GM23338 (cell line): ENCODE data around the gene RSL1D1. TPM values are rescaled to one million over a fixed set of nuclear protein-coding genes. Genes with fewer than 3 reads are reported as not detected.

ENCODE experiments used
- ATAC-seq: fragments of 200-7000 bp; cut with Tn5 transposase; 3 replicates; pipeline ENCODE4 v1.9.1; 2020
- DNase-seq: peaks from one replicate; pipeline ENCODE4 v3.0.0-alpha.2; 2015; ENCODE audit warnings: low spot score
- H2AFZ ChIP-seq: fragments of 200-600 bp; sonication (generic); 2 replicates; pipeline ENCODE4 v1.8.0; 2016; ENCODE audit warnings: antibody characterized with exemption, mild to moderate bottlenecking, moderate library complexity
- H3F3A ChIP-seq: fragments of 200-600 bp; sonication (generic); replicated peaks from 2 replicates; pipeline ENCODE4 v1.8.0; 2017; ENCODE audit warnings: antibody characterized with exemption, mixed run types, low read depth
- H3K27ac ChIP-seq: fragments of 200-600 bp; sonication (generic); 2 replicates; pipeline ENCODE4 v1.6.1; 2016; ENCODE audit warnings: low read depth
- H3K27me3 ChIP-seq: fragments of 200-600 bp; sonication (generic); 2 replicates; pipeline ENCODE4 v1.8.0; 2016; ENCODE audit warnings: mild to moderate bottlenecking, mixed run types, moderate library complexity; ENCODE audit not compliant: insufficient read depth
- H3K36me3 ChIP-seq: fragments of 200-600 bp; sonication (generic); 2 replicates; pipeline ENCODE4 v1.8.0; 2016; ENCODE audit warnings: mild to moderate bottlenecking; ENCODE audit not compliant: insufficient read depth
- H3K4me1 ChIP-seq: fragments of 200-600 bp; sonication (generic); 2 replicates; pipeline ENCODE4 v1.8.0; 2016; ENCODE audit warnings: mild to moderate bottlenecking, moderate library complexity; ENCODE audit not compliant: insufficient read depth
- H3K4me2 ChIP-seq: fragments of 200-600 bp; sonication (generic); 2 replicates; pipeline ENCODE4 v1.7.1; 2017; ENCODE audit warnings: mixed run types
- H3K4me3 ChIP-seq: fragments of 200-600 bp; sonication (generic); 2 replicates; pipeline ENCODE4 v1.6.1; 2016; ENCODE audit warnings: mixed run types
- H3K79me2 ChIP-seq: fragments of 200-600 bp; sonication (generic); replicated peaks from 2 replicates; pipeline ENCODE4 v1.8.0; 2017; ENCODE audit warnings: mild to moderate bottlenecking; ENCODE audit not compliant: insufficient read depth
- H3K9me2 ChIP-seq: fragments of 200-600 bp; sonication (generic); 2 replicates; pipeline ENCODE4 v1.8.0; 2017; ENCODE audit not compliant: insufficient read depth
- H4K20me1 ChIP-seq: fragments of 200-600 bp; sonication (generic); replicated peaks from 2 replicates; pipeline ENCODE4 v1.8.0; 2017; ENCODE audit warnings: mild to moderate bottlenecking; ENCODE audit not compliant: insufficient read depth
- H3K27ac Mint-ChIP-seq: 2 replicates; pipeline ENCODE4 v1.8.0; 2020; ENCODE audit warnings: inconsistent platforms, mild to moderate bottlenecking, moderate library complexity, mixed read lengths
- H3K27me3 Mint-ChIP-seq: 3 replicates; pipeline ENCODE4 v1.8.0; 2022; ENCODE audit warnings: low read depth, mild to moderate bottlenecking, moderate library complexity, mixed read lengths, inconsistent platforms; ENCODE audit not compliant: insufficient read depth, poor library complexity
- H3K36me3 Mint-ChIP-seq: 3 replicates; pipeline ENCODE4 v1.8.0; 2021; ENCODE audit warnings: low read depth, mild to moderate bottlenecking, inconsistent platforms, moderate library complexity, mixed read lengths
- H3K4me1 Mint-ChIP-seq: 3 replicates; pipeline ENCODE4 v1.8.0; 2020; ENCODE audit warnings: mild to moderate bottlenecking, inconsistent platforms, mixed read lengths
- H3K4me3 Mint-ChIP-seq: 3 replicates; pipeline ENCODE4 v1.8.0; 2021; ENCODE audit warnings: moderate library complexity, mild to moderate bottlenecking, inconsistent platforms, mixed read lengths
- H3K9me3 Mint-ChIP-seq: 3 replicates; pipeline ENCODE4 v1.8.0; 2020; ENCODE audit warnings: moderate library complexity, mild to moderate bottlenecking, inconsistent platforms, mixed read lengths
- JUNB ChIP-seq: IDR thresholded peaks from one replicate; pipeline ENCODE4 v1.6.1; 2016; ENCODE audit warnings: antibody characterized with exemption; ENCODE audit not compliant: unreplicated experiment
- ZNF114 ChIP-seq: fragments of 250-450 bp; sonication (Bioruptor Pico); IDR thresholded peaks from 2 replicates; pipeline ENCODE4 v1.5.0; 2020; ENCODE audit warnings: mild to moderate bottlenecking, moderate library complexity
- polyA plus RNA-seq: library from polyadenylated mRNA; unstranded; fragments of >200 nt; fragmentation: Nextera tagmentation; extraction: Ambion mirVana; gene quantifications from 2 replicates; pipeline ENCODE4 v1.2.1, GENCODE V29; 2016
- total RNA-seq: library from RNA; depleted of rRNA; stranded (reverse); fragments of >200 nt; shearing (Covaris generic); gene quantifications from 2 replicates; pipeline ENCODE4 v1.2.3, GENCODE V29; 2014
- TF ChIP-seq, protein P1 (sequence below): IDR thresholded peaks from one replicate; pipeline ENCODE4 v1.6.1; 2018; ENCODE audit warnings: antibody characterized with exemption; ENCODE audit not compliant: unreplicated experiment
- TF ChIP-seq, protein P2 (sequence below), 2 experiments: fragments of 200-600 bp in 1 of 2; sonication (generic) in 1 of 2; conservative IDR thresholded peaks; 2 replicates each; pipeline versions ENCODE4 v1.5.1 to v1.6.1; 2016 to 2017; ENCODE audit warnings: antibody characterized with exemption in 2 of 2, low read depth in 2 of 2, mild to moderate bottlenecking in 2 of 2, moderate library complexity in 1 of 2
- TF ChIP-seq, protein P3 (sequence below): fragments of 250-450 bp; sonication (Bioruptor Pico); IDR thresholded peaks from 2 replicates; pipeline ENCODE4 v1.5.0; 2020; ENCODE audit warnings: mild to moderate bottlenecking, moderate library complexity

The RSL1D1 gene
- total and polyA plus RNA-seq, 2 experiments from 2014 or later = 298 to 495 TPM

- H3K27ac ChIP-seq = peak overlapping the region; percentile 99
- H3K27me3 Mint-ChIP-seq = peaks cover 5% of the 10 kb centered on the region
- DNase-seq (no peak), ATAC-seq (no peak; the same call in 1 of the 3 replicates)
- no peaks in the 10 kb centered on the region for H3K9me3 Mint-ChIP-seq
- H3K4me3 Mint-ChIP-seq = peak overlapping the region; percentile 86
- H4K20me1 ChIP-seq = peaks cover 18% of the 10 kb centered on the region
- peaks cover 16% of the 10 kb centered on the region for H3F3A ChIP-seq
- no peaks in the 10 kb centered on the region for H3K9me2 ChIP-seq
- no peaks in the 10 kb centered on the region for H3K27me3 ChIP-seq
- peak overlapping the region; percentile 98 for H3K27ac Mint-ChIP-seq
- no peaks in the 10 kb centered on the region for H3K36me3 ChIP-seq
- peak overlapping the region; percentile 99 for H3K4me3 ChIP-seq
- H3K4me2 ChIP-seq = peak overlapping the region; percentile 100
- TF ChIP-seq, protein P1, sequence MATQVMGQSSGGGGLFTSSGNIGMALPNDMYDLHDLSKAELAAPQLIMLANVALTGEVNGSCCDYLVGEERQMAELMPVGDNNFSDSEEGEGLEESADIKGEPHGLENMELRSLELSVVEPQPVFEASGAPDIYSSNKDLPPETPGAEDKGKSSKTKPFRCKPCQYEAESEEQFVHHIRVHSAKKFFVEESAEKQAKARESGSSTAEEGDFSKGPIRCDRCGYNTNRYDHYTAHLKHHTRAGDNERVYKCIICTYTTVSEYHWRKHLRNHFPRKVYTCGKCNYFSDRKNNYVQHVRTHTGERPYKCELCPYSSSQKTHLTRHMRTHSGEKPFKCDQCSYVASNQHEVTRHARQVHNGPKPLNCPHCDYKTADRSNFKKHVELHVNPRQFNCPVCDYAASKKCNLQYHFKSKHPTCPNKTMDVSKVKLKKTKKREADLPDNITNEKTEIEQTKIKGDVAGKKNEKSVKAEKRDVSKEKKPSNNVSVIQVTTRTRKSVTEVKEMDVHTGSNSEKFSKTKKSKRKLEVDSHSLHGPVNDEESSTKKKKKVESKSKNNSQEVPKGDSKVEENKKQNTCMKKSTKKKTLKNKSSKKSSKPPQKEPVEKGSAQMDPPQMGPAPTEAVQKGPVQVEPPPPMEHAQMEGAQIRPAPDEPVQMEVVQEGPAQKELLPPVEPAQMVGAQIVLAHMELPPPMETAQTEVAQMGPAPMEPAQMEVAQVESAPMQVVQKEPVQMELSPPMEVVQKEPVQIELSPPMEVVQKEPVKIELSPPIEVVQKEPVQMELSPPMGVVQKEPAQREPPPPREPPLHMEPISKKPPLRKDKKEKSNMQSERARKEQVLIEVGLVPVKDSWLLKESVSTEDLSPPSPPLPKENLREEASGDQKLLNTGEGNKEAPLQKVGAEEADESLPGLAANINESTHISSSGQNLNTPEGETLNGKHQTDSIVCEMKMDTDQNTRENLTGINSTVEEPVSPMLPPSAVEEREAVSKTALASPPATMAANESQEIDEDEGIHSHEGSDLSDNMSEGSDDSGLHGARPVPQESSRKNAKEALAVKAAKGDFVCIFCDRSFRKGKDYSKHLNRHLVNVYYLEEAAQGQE = no peak
- no peak for TF ChIP-seq ZNF114 (CRISPR knock-in tag)
- TF ChIP-seq, protein P2, sequence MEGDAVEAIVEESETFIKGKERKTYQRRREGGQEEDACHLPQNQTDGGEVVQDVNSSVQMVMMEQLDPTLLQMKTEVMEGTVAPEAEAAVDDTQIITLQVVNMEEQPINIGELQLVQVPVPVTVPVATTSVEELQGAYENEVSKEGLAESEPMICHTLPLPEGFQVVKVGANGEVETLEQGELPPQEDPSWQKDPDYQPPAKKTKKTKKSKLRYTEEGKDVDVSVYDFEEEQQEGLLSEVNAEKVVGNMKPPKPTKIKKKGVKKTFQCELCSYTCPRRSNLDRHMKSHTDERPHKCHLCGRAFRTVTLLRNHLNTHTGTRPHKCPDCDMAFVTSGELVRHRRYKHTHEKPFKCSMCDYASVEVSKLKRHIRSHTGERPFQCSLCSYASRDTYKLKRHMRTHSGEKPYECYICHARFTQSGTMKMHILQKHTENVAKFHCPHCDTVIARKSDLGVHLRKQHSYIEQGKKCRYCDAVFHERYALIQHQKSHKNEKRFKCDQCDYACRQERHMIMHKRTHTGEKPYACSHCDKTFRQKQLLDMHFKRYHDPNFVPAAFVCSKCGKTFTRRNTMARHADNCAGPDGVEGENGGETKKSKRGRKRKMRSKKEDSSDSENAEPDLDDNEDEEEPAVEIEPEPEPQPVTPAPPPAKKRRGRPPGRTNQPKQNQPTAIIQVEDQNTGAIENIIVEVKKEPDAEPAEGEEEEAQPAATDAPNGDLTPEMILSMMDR (conservative IDR thresholded peaks at IDR 0.05; ENCODE audit: low read depth in 2 of 2) = no peak
- no peak for TF ChIP-seq JUNB
- TF ChIP-seq, protein P3, sequence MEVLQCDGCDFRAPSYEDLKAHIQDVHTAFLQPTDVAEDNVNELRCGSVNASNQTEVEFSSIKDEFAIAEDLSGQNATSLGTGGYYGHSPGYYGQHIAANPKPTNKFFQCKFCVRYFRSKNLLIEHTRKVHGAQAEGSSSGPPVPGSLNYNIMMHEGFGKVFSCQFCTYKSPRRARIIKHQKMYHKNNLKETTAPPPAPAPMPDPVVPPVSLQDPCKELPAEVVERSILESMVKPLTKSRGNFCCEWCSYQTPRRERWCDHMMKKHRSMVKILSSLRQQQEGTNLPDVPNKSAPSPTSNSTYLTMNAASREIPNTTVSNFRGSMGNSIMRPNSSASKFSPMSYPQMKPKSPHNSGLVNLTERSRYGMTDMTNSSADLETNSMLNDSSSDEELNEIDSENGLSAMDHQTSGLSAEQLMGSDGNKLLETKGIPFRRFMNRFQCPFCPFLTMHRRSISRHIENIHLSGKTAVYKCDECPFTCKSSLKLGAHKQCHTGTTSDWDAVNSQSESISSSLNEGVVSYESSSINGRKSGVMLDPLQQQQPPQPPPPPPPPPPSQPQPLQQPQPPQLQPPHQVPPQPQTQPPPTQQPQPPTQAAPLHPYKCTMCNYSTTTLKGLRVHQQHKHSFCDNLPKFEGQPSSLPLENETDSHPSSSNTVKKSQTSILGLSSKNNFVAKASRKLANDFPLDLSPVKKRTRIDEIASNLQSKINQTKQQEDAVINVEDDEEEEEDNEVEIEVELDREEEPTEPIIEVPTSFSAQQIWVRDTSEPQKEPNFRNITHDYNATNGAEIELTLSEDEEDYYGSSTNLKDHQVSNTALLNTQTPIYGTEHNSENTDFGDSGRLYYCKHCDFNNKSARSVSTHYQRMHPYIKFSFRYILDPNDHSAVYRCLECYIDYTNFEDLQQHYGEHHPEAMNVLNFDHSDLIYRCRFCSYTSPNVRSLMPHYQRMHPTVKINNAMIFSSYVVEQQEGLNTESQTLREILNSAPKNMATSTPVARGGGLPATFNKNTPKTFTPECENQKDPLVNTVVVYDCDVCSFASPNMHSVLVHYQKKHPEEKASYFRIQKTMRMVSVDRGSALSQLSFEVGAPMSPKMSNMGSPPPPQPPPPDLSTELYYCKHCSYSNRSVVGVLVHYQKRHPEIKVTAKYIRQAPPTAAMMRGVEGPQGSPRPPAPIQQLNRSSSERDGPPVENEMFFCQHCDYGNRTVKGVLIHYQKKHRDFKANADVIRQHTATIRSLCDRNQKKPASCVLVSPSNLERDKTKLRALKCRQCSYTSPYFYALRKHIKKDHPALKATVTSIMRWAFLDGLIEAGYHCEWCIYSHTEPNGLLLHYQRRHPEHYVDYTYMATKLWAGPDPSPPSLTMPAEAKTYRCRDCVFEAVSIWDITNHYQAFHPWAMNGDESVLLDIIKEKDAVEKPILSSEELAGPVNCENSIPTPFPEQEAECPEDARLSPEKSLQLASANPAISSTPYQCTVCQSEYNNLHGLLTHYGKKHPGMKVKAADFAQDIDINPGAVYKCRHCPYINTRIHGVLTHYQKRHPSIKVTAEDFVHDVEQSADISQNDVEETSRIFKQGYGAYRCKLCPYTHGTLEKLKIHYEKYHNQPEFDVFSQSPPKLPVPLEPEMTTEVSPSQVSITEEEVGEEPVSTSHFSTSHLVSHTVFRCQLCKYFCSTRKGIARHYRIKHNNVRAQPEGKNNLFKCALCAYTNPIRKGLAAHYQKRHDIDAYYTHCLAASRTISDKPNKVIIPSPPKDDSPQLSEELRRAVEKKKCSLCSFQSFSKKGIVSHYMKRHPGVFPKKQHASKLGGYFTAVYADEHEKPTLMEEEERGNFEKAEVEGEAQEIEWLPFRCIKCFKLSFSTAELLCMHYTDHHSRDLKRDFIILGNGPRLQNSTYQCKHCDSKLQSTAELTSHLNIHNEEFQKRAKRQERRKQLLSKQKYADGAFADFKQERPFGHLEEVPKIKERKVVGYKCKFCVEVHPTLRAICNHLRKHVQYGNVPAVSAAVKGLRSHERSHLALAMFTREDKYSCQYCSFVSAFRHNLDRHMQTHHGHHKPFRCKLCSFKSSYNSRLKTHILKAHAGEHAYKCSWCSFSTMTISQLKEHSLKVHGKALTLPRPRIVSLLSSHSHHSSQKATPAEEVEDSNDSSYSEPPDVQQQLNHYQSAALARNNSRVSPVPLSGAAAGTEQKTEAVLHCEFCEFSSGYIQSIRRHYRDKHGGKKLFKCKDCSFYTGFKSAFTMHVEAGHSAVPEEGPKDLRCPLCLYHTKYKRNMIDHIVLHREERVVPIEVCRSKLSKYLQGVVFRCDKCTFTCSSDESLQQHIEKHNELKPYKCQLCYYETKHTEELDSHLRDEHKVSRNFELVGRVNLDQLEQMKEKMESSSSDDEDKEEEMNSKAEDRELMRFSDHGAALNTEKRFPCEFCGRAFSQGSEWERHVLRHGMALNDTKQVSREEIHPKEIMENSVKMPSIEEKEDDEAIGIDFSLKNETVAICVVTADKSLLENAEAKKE (CRISPR knock-in tag) = no peak
- H3K36me3 Mint-ChIP-seq = peaks cover 11% of the 10 kb centered on the region; the same call in 2 of the 3 replicates
- H3K4me1 Mint-ChIP-seq = peaks cover 31% of the 10 kb centered on the region; the same call in 2 of the 3 replicates
- peak overlapping the region; percentile 97 for H2AFZ ChIP-seq
- peaks cover 23% of the 10 kb centered on the region for H3K4me1 ChIP-seq
- H3K79me2 ChIP-seq = peaks cover 56% of the 10 kb centered on the region
Measured at GRCh38 chr16:11797957-11798299, 53.4 kb downstream of the RSL1D1 start.
